Common myeloid progenitor, CD34-positive (primary cell): Measurements from ENCODE around the gene CXCL17.
A peak's percentile ranks its signal among the peaks of the same experiment; 100 is the strongest.
"Not testable (repeated sequence)": the region's sequence is repeated elsewhere in the genome, so short reads cannot be mapped to it uniquely, and the experiment has no call there.

Experiments
- CTCF ChIA-PET: fragments of 350-600 bp; sonication (Branson Sonifier 250); formaldehyde crosslinking; loops from one replicate; lab custom pipeline; 2021; ENCODE audit warnings: antibody characterized with exemption; lab: Charles Lee
- POLR2A ChIA-PET: fragments of 350-600 bp; sonication (Branson Sonifier 250); formaldehyde crosslinking; loops from one replicate; lab custom pipeline; 2021; ENCODE audit warnings: antibody characterized with exemption; lab: Charles Lee
- DNase-seq, 3 donors: peaks; one replicate each; pipeline versions ENCODE4 v3.0.0 to v3.0.0-alpha.2; 2013
- H3K27ac ChIP-seq, 2 experiments: 1 replicate in 1 of 2; 2 replicates in 1 of 2; pipeline ENCODE4 v1.7.0; 2013; ENCODE audit warnings: inconsistent platforms in 2 of 2, low read length in 2 of 2, mild to moderate bottlenecking in 2 of 2, low read depth in 1 of 2, moderate library complexity in 1 of 2; ENCODE audit not compliant: severe bottlenecking in 2 of 2, insufficient read depth in 1 of 2, poor library complexity in 1 of 2
- H3K27me3 ChIP-seq, 5 experiments: replicated peaks in 2 of 5; 1 replicate in 3 of 5; 2 replicates in 2 of 5; pipeline versions ENCODE4 v1.6.1 to v1.7.0; 2013; ENCODE audit warnings: low read length in 4 of 5, mild to moderate bottlenecking in 2 of 5, moderate library complexity in 2 of 5, inconsistent platforms in 1 of 5; ENCODE audit not compliant: insufficient read depth in 5 of 5, control insufficient read depth in 4 of 5
- H3K36me3 ChIP-seq, 4 experiments: 1 replicate in 2 of 4; 2 replicates in 2 of 4; pipeline versions ENCODE4 v1.6.1 to v1.7.0; 2013; ENCODE audit warnings: low read length in 3 of 4, control low read depth in 1 of 4, mild to moderate bottlenecking in 1 of 4; ENCODE audit not compliant: control insufficient read depth in 4 of 4, insufficient read depth in 4 of 4
- H3K4me1 ChIP-seq, 4 experiments: 1 replicate in 3 of 4; 2 replicates in 1 of 4; pipeline versions ENCODE4 v1.6.1 to v1.7.1; 2013; ENCODE audit warnings: low read length in 3 of 4, mild to moderate bottlenecking in 3 of 4, control low read depth in 1 of 4, inconsistent platforms in 1 of 4, moderate library complexity in 1 of 4; ENCODE audit not compliant: control insufficient read depth in 4 of 4, insufficient read depth in 4 of 4; ENCODE audit errors: control extremely low read depth in 1 of 4
- H3K4me3 ChIP-seq, 7 experiments: 1 replicate in 4 of 7; 2 replicates in 3 of 7; pipeline versions ENCODE4 v1.5.1 to v1.7.0; 2013; ENCODE audit warnings: mild to moderate bottlenecking in 7 of 7, low read length in 6 of 7, moderate library complexity in 6 of 7, inconsistent platforms in 2 of 7, low read depth in 2 of 7, control low read depth in 1 of 7; ENCODE audit not compliant: insufficient read depth in 4 of 7, control insufficient read depth in 1 of 7; ENCODE audit errors: extremely low read depth in 1 of 7
- H3K9me3 ChIP-seq, 5 experiments: 1 replicate in 4 of 5; 2 replicates in 1 of 5; pipeline versions ENCODE4 v1.6.1 to v1.7.1; 2013; ENCODE audit warnings: low read length in 4 of 5, mild to moderate bottlenecking in 2 of 5, inconsistent platforms in 1 of 5, low read depth in 1 of 5, moderate library complexity in 1 of 5; ENCODE audit not compliant: control insufficient read depth in 4 of 5, insufficient read depth in 2 of 5; ENCODE audit errors: control extremely low read depth in 1 of 5
- WGBS: methylation state at CpG from one replicate; pipeline ENCODE4 v1.1.5; 2013; ENCODE audit not compliant: insufficient coverage; 5-methylcytosine and 5-hydroxymethylcytosine counted together

CXCL17 gene

GRCh38 chr19:42465827-42466280 lies 23.1 kb upstream of the CXCL17 start:
- H3K4me3 ChIP-seq, result no peak overlapping the region
- no peaks in the 10 kb centered on the region for H3K36me3 ChIP-seq
- no peak overlapping the region for H3K27ac ChIP-seq
- peak in 1 of 3 donors; percentile 25 for DNase-seq
- WGBS, result 96% methylated on average over 5 of the region's 5 CpGs
- H3K9me3 ChIP-seq, result no peaks in the 10 kb centered on the region
- H3K4me1 ChIP-seq, result peaks cover 4 to 25% (median 18%) of the 10 kb centered on the region in 4 experiments
- ChIA-PET POLR2A (no interaction called here), CTCF (interaction anchor here (0.6 to 1.8 kb wide), 5 partner anchors 9 to 131 kb away, joined by 3 to 12 read pairs (median 5); no protein-coding TSS in a partner anchor)
- H3K27me3 ChIP-seq, result no peaks in the 10 kb centered on the region

DNA sequence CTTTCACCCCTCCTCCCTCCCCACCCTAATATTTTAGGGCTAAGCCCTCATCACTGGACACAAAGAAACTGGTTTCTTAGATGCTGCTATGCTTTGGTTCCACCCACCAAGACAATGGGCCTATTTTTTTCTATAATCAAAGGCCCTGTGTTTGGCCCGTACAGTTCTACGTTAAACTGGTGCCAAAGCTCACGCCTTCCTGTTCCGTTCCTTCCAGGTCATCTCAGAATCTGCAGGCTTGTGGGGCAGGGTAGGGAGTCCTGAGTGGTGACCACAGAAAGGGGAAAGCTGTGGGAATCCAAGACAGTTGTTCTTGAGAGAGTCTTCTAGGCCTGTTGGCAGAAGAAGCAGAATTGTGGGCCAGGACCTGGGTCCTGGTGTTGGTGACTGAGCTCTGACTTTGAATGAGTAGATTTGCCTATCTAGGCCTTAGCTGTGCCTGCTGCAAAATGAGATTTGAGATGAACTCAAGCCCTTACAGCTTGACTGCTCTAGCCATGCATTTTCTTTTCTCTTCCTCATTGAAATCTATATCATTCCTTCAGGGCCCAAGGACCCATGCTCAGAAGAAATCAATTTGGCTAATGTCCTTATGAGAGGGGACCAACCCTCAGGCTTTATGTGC lies 19.1 kb upstream of the CXCL17 start:
- 96% methylated on average over 4 of the region's 4 CpGs for WGBS
- ChIA-PET CTCF (no interaction called here), POLR2A (interaction anchor here (0.7 to 0.9 kb wide), 2 partner anchors 9 to 305 kb away, joined by 3 to 9 read pairs; no protein-coding TSS in a partner anchor)

DNA sequence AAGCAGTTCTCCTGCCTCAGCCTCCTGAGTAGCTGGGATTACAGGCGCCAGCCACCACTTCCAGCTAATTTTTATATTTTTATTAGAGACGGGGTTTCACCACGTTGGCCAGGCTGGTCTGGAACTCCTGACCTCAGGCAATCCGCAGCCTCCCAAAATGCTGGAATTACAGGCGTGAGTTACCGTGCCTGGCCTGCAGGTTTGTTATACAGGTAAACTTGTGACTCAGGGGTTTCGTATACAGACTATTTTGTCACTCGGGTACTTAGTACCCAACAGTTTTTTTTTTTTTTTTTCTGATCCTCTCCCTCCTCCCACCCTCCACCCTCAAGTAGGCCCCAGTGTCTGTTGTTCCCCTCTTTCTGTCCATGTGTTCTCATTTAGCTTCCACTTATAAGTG lies 18.5 kb upstream of the CXCL17 start:
- H3K4me3 ChIP-seq, H3K9me3 ChIP-seq, H3K27ac ChIP-seq, H3K4me1 ChIP-seq, H3K27me3 ChIP-seq, H3K36me3 ChIP-seq, CTCF ChIA-PET, DNase-seq: not testable (repeated sequence)
- POLR2A ChIA-PET, result interaction anchor here (0.7 to 0.9 kb wide), 2 partner anchors 9 to 305 kb away, joined by 3 to 9 read pairs; no protein-coding TSS in a partner anchor
- 89% methylated on average over 8 of the region's 8 CpGs for WGBS

More for the DNA sequence above, 19.1 kb upstream of the CXCL17 start:
- Histone ChIP-seq H3K9me3 (no peaks in the 10 kb centered on the region), H3K36me3 (no peaks in the 10 kb centered on the region), H3K4me3 (no peak overlapping the region), H3K4me1 (peaks cover 3 to 11% (median 7%) of the 10 kb centered on the region in 4 experiments), H3K27ac (no peak overlapping the region), H3K27me3 (no peaks in the 10 kb centered on the region)
- DNase-seq, result no peak

DNA sequence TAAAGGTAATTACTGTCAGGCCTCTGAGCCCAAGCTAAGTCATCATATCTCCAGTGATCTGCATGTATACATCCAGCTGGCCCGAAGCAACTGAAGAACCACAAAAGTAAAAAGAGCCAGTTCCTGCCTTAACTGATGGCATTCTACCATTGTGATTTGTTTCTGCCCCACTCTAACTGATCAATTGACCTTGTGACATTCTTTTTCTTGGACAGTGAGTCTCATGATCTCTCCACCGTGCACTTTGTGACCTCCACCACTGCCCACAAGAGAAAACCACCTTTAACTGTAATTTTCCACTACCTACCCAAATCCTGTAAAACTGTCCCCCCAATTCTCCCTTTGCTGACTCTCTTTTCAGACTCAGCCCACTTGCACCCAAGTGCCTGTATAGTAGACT lies 17.2 kb upstream of the CXCL17 start:
- H3K4me1 ChIP-seq, result no peaks in the 10 kb centered on the region
- H3K27me3 ChIP-seq, result peaks cover 0 to 2% (median 0%) of the 10 kb centered on the region in 5 experiments
- ChIA-PET POLR2A (no interaction called here), CTCF (interaction anchor here (1.9 kb wide), 1 partner anchor 10 kb away, joined by 5 read pairs; no protein-coding TSS in a partner anchor)
- 96% methylated on average over 2 of the region's 2 CpGs for WGBS
- no peaks in the 10 kb centered on the region for H3K9me3 ChIP-seq
- H3K4me3 ChIP-seq, result no peak overlapping the region
- no peak for DNase-seq
- no peak overlapping the region for H3K27ac ChIP-seq
- H3K36me3 ChIP-seq, result no peaks in the 10 kb centered on the region

- WGBS, result 100% methylated on average over 1 of the region's 1 CpG
- Histone ChIP-seq H3K9me3 (no peaks in the 10 kb centered on the region), H3K36me3 (no peaks in the 10 kb centered on the region), H3K27ac (no peak overlapping the region), H3K27me3 (peaks cover 0 to 2% (median 0%) of the 10 kb centered on the region in 5 experiments), H3K4me1 (peaks cover 0 to 21% (median 13%) of the 10 kb centered on the region in 4 experiments), H3K4me3 (no peak overlapping the region)
- ChIA-PET POLR2A (interaction anchor here (0.5 kb wide), 1 partner anchor 15 kb away, joined by 3 read pairs; no protein-coding TSS in a partner anchor), CTCF (interaction anchor here (0.7 to 2.3 kb wide), 5 partner anchors 9 to 73 kb away, joined by 3 to 12 read pairs (median 3); partner anchors contain the start of gene CEACAM1)
- DNase-seq, result no peak
Observed at GRCh38 chr19:42455621-42456081, 12.9 kb upstream of the CXCL17 start.

DNA sequence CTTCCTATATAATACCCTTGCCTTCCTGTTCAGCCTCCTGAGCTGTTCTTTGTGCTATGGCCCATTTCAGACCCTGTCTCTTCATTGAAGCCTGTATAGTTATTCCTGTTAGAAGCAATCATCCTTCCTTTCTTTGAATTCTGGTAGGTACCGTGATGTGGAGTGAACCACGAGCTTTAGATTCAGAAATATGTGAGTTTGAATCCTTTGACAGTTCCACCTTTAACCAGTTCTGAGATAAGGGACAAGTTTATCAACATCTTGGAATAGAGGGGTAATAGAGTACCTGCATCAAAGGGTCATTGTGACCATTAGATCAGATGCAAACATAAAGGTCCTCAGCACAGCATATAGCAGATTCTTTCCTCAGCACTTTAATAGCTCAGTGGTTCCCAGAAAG lies 12.3 kb upstream of the CXCL17 start:
- no peaks in the 10 kb centered on the region for H3K9me3 ChIP-seq
- WGBS, result no CpG with 5 or more reads among the region's 2 CpGs
- no peaks in the 10 kb centered on the region for H3K36me3 ChIP-seq
- H3K4me3 ChIP-seq, result no peak overlapping the region
- ChIA-PET POLR2A (interaction anchor here (0.5 kb wide), 1 partner anchor 15 kb away, joined by 3 read pairs; no protein-coding TSS in a partner anchor), CTCF (interaction anchor here (0.7 to 2.3 kb wide), 5 partner anchors 9 to 76 kb away, joined by 3 to 12 read pairs (median 4); partner anchors contain the start of gene CEACAM1)
- no peak overlapping the region for H3K27ac ChIP-seq
- no peak for DNase-seq
- H3K4me1 ChIP-seq, result peaks cover 0 to 25% (median 17%) of the 10 kb centered on the region in 4 experiments
- H3K27me3 ChIP-seq, result peaks cover 0 to 2% (median 0%) of the 10 kb centered on the region in 5 experiments
